Fibroblast of lung (primary cell): ENCODE data around the gene PIF1.

Source experiments
- EZH2 ChIP-seq: IDR thresholded peaks from 2 replicates; pipeline ENCODE4 v1.5.1; 2012; ENCODE audit warnings: low read length, control low read depth, mild to moderate bottlenecking; ENCODE audit errors: missing control alignments
- TF ChIP-seq, protein P1 (sequence below), 2 donors: IDR thresholded peaks in 1 of 2; conservative IDR thresholded peaks in 1 of 2; 1 replicate in 1 of 2; 2 replicates in 1 of 2; pipeline ENCODE4 v1.5.1; 2011 to 2012; ENCODE audit warnings: low read length in 2 of 2, control low read depth in 1 of 2, inconsistent platforms in 1 of 2, low read depth in 1 of 2, mild to moderate bottlenecking in 1 of 2

DNA sequence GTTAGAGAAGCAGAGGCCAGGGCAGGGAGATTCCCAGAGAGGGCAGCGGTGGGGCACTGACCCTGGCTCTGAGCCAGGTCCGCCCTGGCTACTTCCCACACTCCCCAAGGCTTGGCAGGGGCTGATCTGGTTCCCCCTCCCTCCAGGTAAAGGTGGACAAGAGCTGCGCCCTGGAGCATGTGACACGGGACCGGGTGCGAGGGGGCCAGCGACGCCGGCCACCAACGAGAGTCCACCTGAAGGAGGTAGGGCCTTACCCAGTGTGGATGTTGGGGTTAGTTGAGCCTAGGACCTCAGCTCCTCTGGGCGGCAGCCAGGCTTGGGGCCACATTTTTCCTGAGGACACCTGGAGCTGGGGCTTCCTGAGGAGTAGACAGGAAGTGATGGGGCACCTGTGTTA lies 35.9 kb upstream of the PIF1 start:
- TF ChIP-seq, protein P1, sequence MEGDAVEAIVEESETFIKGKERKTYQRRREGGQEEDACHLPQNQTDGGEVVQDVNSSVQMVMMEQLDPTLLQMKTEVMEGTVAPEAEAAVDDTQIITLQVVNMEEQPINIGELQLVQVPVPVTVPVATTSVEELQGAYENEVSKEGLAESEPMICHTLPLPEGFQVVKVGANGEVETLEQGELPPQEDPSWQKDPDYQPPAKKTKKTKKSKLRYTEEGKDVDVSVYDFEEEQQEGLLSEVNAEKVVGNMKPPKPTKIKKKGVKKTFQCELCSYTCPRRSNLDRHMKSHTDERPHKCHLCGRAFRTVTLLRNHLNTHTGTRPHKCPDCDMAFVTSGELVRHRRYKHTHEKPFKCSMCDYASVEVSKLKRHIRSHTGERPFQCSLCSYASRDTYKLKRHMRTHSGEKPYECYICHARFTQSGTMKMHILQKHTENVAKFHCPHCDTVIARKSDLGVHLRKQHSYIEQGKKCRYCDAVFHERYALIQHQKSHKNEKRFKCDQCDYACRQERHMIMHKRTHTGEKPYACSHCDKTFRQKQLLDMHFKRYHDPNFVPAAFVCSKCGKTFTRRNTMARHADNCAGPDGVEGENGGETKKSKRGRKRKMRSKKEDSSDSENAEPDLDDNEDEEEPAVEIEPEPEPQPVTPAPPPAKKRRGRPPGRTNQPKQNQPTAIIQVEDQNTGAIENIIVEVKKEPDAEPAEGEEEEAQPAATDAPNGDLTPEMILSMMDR (conservative IDR thresholded peaks at IDR 0.05 in 1 of 2, IDR thresholded peaks at IDR 0.05 in 1 of 2; ENCODE audit: low read depth in 1 of 2, low read length in 2 of 2): no peak
- no peak for TF ChIP-seq EZH2
